Testis (tissue), 2 donors: ENCODE results near the gene ENPP7.

Source experiments
- POLR2A ChIP-seq: fragments of 450-650 bp; IDR thresholded peaks from one replicate; pipeline ENCODE4 v1.6.1; 2017; ENCODE audit warnings: antibody characterized with exemption, mild to moderate bottlenecking, moderate library complexity
- TF ChIP-seq, protein P1 (sequence below), 3 experiments: fragments of 450-650 bp in 2 of 3; fragments of 200-600 bp in 1 of 3; sonication (generic) in 1 of 3; IDR thresholded peaks; one replicate each; pipeline ENCODE4 v1.5.1; 2016 to 2019; ENCODE audit warnings: antibody characterized with exemption in 3 of 3, mild to moderate bottlenecking in 2 of 3, moderate library complexity in 1 of 3

DNA sequence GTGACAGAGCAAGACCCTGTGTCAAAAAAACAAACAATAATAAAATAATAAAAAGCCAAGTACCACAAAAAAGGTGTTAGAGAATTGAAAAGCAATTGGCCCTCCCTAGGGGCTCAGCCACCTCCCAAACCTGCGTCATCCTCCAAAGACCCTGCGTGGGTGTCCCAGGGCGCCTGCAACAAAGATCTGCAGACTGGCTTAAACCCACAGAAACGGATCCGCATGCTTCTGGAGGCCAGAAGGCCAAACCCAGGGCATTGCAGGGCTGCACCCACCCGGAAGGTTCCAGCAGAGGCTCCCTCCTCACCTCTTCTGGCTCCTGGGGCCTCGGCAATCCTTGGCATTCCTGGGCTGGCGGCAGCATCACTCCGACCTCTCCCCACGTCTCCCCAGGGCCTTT lies 1.5 kb downstream of the ENPP7 start:
- TF ChIP-seq POLR2A, result no peak
- TF ChIP-seq, protein P1, sequence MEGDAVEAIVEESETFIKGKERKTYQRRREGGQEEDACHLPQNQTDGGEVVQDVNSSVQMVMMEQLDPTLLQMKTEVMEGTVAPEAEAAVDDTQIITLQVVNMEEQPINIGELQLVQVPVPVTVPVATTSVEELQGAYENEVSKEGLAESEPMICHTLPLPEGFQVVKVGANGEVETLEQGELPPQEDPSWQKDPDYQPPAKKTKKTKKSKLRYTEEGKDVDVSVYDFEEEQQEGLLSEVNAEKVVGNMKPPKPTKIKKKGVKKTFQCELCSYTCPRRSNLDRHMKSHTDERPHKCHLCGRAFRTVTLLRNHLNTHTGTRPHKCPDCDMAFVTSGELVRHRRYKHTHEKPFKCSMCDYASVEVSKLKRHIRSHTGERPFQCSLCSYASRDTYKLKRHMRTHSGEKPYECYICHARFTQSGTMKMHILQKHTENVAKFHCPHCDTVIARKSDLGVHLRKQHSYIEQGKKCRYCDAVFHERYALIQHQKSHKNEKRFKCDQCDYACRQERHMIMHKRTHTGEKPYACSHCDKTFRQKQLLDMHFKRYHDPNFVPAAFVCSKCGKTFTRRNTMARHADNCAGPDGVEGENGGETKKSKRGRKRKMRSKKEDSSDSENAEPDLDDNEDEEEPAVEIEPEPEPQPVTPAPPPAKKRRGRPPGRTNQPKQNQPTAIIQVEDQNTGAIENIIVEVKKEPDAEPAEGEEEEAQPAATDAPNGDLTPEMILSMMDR (IDR thresholded peaks at IDR 0.05), result no peak
